ENCODE results near the gene LMX1B.

Gene LMX1B

DNA sequence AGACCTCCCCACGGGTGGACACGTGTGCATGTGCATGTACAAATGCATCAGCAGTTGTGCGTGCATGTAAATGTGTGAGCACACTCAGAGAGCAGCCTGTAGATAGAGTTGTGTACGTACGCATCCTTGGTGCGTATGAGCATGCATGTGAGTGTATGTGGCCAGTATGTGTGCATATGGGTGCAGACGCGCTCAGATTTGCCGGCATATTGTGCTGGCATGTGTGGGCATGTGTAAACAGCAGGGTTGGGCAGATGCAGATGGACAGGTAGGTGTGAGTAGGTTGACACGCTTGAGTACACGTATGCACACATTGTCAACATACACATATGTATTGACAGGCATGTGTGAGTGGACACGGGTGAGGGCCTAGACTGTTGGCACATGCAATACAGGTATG is 56.5 kb downstream of the LMX1B start:
- TF ChIP-seq, protein P1, sequence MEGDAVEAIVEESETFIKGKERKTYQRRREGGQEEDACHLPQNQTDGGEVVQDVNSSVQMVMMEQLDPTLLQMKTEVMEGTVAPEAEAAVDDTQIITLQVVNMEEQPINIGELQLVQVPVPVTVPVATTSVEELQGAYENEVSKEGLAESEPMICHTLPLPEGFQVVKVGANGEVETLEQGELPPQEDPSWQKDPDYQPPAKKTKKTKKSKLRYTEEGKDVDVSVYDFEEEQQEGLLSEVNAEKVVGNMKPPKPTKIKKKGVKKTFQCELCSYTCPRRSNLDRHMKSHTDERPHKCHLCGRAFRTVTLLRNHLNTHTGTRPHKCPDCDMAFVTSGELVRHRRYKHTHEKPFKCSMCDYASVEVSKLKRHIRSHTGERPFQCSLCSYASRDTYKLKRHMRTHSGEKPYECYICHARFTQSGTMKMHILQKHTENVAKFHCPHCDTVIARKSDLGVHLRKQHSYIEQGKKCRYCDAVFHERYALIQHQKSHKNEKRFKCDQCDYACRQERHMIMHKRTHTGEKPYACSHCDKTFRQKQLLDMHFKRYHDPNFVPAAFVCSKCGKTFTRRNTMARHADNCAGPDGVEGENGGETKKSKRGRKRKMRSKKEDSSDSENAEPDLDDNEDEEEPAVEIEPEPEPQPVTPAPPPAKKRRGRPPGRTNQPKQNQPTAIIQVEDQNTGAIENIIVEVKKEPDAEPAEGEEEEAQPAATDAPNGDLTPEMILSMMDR (IDR thresholded peaks at IDR 0.05), result no peak

DNA sequence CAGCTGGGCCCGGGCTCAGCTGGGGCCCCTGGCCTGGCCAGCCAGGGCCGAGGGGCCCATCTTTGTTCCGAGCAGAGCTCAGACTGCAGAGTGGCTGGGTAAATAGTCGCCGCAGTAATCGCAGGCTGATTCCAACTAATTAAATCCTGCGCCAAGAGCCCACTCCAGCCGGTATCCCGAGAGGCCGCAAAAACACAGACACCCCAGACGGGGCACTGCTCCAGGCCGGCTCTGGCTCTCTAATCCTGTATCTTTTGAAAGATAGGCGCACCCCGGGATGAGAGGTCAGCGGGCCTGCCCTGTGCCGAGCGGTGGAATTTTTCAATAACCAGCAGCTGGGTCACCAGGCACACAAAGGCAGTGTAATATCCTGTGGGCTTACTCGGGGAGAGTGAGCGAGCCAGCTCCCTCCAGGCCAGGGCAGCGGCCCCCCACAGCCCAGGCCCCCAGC is 57.7 kb downstream of the LMX1B start:
- TF ChIP-seq, protein P1 (IDR thresholded peaks at IDR 0.05), result no peak

DNA sequence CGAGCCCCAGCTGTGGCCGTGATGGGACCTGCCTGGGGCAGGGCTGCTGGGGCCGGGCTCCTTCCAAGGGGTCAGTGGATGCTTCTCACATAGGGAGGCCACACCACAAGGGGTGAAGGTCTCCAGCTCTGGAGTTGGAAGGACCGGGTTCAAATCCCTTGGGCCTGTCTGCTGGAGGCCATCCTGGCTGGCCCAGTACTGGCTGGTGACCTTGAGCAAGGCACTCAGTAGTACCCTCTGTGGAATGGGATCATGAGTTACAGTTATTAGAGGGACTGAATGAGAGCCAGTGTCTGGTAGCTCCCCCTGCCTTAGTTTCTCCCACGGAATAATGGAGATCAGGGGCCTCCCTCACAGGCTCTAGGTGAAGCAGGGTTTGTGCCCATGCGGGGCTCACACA is 58.3 kb downstream of the LMX1B start:
- TF ChIP-seq, protein P1 (IDR thresholded peaks at IDR 0.05), result no peak

DNA sequence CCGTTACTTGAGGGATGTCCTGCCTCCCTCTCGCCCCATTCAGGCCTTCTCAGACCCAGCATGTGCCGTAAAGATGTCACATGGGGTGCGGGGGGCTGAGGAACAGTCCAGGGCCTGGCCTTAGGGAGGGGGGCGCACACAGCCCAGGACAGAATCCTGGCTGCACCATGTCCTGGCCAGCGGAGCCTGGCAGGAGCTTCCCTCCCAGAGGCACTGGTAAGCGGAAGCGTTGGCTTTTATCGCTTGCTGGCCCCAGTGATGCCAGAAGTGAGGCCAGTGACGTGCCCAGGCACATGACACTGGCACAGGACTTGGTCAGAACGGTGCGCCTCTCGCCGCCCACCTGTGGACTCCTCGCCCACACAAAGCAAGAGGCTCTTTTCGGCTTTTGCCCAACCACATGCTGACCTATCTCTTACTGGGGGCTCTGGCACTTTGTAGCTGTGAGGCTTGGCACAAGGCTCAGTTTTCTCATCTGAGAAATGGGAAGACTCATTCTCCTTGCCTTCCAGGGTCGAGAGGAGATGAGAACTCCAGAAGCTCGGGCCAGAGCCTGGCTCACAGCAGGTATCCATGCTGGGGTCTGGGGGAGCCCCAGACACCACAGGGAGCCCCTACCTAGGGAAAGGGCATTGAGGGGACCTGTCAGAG is 59.0 kb downstream of the LMX1B start:
- TF ChIP-seq, protein P1 (IDR thresholded peaks at IDR 0.05), result no peak

DNA sequence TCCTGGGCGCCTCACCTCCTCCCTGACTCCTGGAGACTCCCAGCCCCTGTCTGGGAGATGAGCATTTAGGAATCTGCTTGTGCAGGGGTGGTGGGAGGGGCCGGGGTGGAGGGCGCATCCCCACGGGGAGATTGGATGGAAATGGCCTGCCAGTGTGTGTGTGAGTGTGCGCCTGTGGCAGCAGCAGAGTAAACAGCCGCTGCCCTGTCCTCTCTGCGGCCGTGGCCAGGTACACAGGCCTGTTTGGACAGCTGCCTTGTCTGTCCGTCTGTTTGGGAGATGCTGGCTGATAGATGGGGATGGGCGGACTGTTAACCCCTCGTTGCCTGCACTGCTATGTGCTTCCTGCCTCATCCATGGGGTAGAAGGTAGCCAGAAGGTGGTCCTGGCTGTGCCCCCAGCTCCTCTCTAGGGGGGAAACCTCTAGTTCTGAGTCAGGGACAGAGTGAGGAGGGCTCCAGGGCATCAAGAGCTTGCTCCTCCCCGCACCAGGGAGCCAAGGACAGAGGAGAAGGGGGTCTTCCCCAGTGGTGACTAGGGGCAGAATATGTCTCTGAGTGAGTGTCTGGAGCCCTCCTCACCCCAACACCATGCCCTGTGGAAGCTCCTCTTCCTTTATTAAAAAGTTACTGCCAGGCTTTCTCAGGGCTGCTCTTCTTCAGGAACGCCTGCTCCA is 60.1 kb downstream of the LMX1B start:
- TF ChIP-seq, protein P1 (IDR thresholded peaks at IDR 0.05), result no peak

DNA sequence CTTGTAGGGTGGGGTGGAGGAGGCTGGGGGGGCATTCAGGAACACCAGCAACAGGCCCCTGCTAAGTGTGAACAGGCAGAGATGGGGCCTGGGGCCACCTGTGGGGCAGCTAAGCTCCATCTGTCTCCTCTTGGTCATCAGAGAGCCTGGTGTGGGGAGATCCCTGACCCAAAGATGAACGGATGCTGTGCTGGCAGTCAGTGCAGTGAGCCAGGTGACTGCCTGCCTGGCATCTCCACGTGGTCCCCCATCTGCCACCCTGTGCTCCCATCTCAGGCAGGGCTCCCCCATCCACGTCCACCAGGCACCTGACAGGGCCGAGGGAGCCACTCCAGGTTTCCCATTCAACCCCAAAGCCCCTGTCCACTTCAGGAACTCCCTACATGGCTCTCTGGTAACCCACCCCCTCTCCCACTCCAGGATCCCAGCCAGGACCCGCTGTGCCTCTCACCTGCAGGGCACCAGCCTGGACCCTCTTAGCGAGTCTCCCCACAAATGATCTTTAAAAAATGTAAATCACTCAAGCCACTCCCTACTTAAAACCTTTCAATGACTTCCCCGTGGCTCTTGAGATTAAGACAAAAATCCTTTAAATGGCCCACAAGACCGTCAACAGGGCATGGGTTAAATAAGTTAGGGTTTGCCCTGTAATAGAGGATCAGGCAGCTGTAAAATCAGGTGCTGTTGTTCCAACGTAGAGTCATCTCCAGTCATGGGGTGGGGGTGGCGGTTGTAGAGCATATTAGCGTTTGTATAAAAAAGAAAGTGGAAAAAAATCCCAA is 60.8 kb downstream of the LMX1B start:
- TF ChIP-seq, protein P1 (IDR thresholded peaks at IDR 0.05), result no peak

DNA sequence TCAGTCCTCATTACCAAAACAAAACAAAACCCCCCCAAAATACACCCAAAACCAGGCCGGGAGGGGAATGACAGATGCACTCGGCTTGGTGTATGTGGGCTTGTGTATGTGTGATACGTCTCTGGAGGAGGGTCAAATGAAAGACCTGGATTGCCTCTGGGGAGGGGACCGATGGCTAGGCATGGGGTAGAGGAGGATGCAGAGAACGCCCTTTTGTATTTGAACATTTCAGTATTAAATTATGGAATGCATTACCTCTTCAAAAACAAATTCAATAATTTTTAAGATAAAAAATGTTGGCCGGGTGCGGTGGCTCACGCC is 61.4 kb downstream of the LMX1B start:
- TF ChIP-seq, protein P1 (IDR thresholded peaks at IDR 0.05), result no peak

All from LNCAP (cell line).